Occipital lobe (tissue), 2 donors: Measurements from ENCODE around the gene PBX3. TPM values are rescaled to one million over a fixed set of nuclear protein-coding genes. Genes with fewer than 3 reads are reported as not detected.

ENCODE experiments used
- DNase-seq: peaks from one replicate; lab custom pipeline; 2025; lab: John Stamatoyannopoulos, UW
- total RNA-seq: library from RNA; depleted of rRNA; stranded (reverse); fragments of >200 nt; gene quantifications from one replicate; pipeline ENCODE4 v1.2.3, GENCODE V29; 2014

Gene PBX3
- total RNA-seq, 1 donor from 2014 or later: 14.3 TPM

GRCh38 chr9:125993466-125993865 lies 246.3 kb downstream of the PBX3 start:
- no peak for DNase-seq

- no peak for DNase-seq
Observed at GRCh38 chr9:125994066-125994943, 247.1 kb downstream of the PBX3 start.

- no peak for DNase-seq
Observed at GRCh38 chr9:125995006-125995405, 247.8 kb downstream of the PBX3 start.

GRCh38 chr9:125995706-125996105 lies 248.5 kb downstream of the PBX3 start:
- DNase-seq: no peak

GRCh38 chr9:125996791-125997190 lies 249.6 kb downstream of the PBX3 start:
- DNase-seq: no peak

- DNase-seq: no peak
Observed at GRCh38 chr9:125997196-125997823, 250.1 kb downstream of the PBX3 start.

GRCh38 chr9:125998837-125999503 lies 251.8 kb downstream of the PBX3 start:
- no peak for DNase-seq

GRCh38 chr9:125999504-125999881 lies 252.3 kb downstream of the PBX3 start:
- DNase-seq: no peak

GRCh38 chr9:126000256-126000655 lies 253.1 kb downstream of the PBX3 start:
- DNase-seq: no peak

- no peak for DNase-seq
Observed at GRCh38 chr9:126000731-126001580, 253.8 kb downstream of the PBX3 start.

GRCh38 chr9:126001581-126002225 lies 254.5 kb downstream of the PBX3 start:
- no peak for DNase-seq

- no peak for DNase-seq
Observed at GRCh38 chr9:126002476-126003350, 255.5 kb downstream of the PBX3 start.

- no peak for DNase-seq
Observed at GRCh38 chr9:126009047-126009446, 261.9 kb downstream of the PBX3 start.

GRCh38 chr9:126014726-126015125 lies 267.6 kb downstream of the PBX3 start:
- DNase-seq: no peak

GRCh38 chr9:126015424-126015823 lies 268.3 kb downstream of the PBX3 start:
- DNase-seq: no peak

- DNase-seq: no peak
Observed at GRCh38 chr9:126016579-126017290, 269.6 kb downstream of the PBX3 start.
